HEK293T (cell line): ENCODE data around the gene MAML1.

Experiments used
- FOXK2 ChIP-seq: fragments of 450-650 bp; IDR thresholded peaks from 2 replicates; pipeline ENCODE4 v1.6.1; 2016; ENCODE audit warnings: mild to moderate bottlenecking
- FOXM1 ChIP-seq: fragments of 450-650 bp; IDR thresholded peaks from 2 replicates; pipeline ENCODE4 v1.6.1; 2017; ENCODE audit warnings: mild to moderate bottlenecking, borderline replicate concordance
- NFRKB ChIP-seq: fragments of 450-650 bp; IDR thresholded peaks from 2 replicates; pipeline ENCODE4 v1.6.1; 2016; ENCODE audit warnings: mild to moderate bottlenecking, moderate library complexity
- SP1 ChIP-seq: fragments of 450-650 bp; IDR thresholded peaks from 2 replicates; pipeline ENCODE4 v1.6.1; 2017
- SUZ12 ChIP-seq: fragments of 450-650 bp; IDR thresholded peaks from 2 replicates; pipeline ENCODE4 v1.6.1; 2016; ENCODE audit warnings: mild to moderate bottlenecking

GRCh38 chr5:179777909-179778308 lies 45.3 kb downstream of the MAML1 start:
- TF ChIP-seq SP1, result no peak
- no peak for TF ChIP-seq FOXM1
- TF ChIP-seq FOXK2, result no peak
- no peak for TF ChIP-seq NFRKB
- no peak for TF ChIP-seq SUZ12
